HPDE6-E6E7 (cell line): ENCODE results near the gene SYDE2.
A peak's percentile ranks its signal among the peaks of the same experiment; 100 is the strongest.

ENCODE experiments used
- DNase-seq: peaks from one replicate; pipeline ENCODE4 v3.0.0; 2011; ENCODE audit warnings: missing footprints; ENCODE audit errors: extremely low spot score

Gene SYDE2

GRCh38 chr1:85128316-85128715, 72.5 kb downstream of the SYDE2 start:
- no peak for DNase-seq

- no peak for DNase-seq
These were observed 74.9 kb downstream of the SYDE2 start for GRCh38 chr1:85125891-85126290.

- no peak for DNase-seq
These were observed 76.7 kb downstream of the SYDE2 start for GRCh38 chr1:85124091-85124490.

GRCh38 chr1:85122169-85122568, 78.6 kb downstream of the SYDE2 start:
- DNase-seq: no peak

DNA sequence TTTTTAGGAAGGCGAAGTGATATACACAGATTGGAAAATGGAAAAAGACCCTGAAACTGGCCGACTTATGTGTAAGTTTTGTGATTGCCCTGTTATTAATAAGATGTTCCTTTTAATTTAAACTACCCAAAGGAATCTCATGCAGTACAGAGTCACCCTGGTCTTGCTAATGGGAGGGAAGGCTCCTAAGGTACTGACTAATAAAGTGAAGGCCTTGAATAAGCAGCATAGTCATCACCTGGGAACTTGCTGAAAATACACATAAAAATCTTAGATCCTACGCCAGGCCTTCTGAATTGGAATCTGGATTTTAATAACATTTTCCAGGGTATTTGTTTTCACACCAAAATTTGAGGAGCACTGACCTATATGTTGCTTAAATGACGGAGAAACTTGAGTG, 79.1 kb downstream of the SYDE2 start:
- DNase-seq: no peak

DNA sequence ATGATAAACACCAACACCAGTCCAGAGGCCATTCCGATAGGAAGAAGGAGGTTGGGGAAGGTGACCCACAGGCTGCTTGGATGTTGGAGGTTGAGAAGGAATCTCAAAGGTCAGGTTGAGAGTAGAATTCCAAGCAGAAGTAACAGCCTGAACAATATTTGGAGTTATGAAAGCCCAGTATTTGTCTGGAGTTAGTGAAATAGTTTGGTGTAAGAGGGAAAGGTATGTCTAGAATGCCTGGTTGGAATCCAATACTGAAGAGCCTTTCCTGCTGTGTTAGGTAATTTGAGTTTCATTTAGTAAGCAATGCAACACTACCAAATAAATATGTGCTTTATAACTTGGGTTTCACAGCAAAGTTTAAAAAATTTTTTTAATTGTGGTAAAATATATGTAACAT, 82.1 kb downstream of the SYDE2 start:
- DNase-seq: no peak

- no peak for DNase-seq
These were observed 84.0 kb downstream of the SYDE2 start for GRCh38 chr1:85116856-85117255.

DNA sequence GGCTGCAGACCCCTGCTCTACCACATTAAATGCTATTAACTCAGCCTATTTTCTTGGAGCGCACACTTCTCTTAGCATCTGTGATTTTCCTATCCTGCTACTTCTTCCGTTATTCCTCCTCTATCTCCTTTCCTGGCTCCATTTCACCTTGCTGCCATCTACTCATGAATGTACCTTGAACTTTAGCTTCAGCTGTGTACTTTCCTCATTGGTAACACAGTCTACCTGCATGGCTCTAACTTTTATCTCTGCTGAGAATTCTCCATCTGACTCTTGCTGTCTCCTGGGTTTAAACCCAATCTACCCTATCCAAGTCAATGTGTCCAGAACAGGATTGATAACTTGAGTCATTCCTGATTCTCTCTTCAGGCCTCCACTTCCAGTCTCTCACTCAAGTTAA, 84.9 kb downstream of the SYDE2 start:
- no peak for DNase-seq

DNA sequence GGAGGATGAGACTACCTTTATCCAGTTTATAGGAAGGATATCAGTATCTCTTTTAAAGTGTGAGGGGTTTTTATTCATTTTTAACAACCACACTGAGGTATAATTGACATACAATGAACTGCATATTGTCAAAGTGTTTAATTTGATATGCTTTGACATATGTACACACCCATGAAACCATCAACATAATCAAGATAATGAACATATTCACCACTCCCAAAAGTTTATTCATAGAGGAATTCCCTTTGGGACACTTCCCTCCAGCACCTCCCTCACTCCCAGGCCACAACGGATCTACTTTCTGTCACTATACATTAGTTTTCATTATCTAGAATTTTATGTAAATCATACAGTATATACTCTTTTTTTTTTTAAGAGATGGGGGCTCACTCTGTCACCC, 89.1 kb downstream of the SYDE2 start:
- DNase-seq: no peak

DNA sequence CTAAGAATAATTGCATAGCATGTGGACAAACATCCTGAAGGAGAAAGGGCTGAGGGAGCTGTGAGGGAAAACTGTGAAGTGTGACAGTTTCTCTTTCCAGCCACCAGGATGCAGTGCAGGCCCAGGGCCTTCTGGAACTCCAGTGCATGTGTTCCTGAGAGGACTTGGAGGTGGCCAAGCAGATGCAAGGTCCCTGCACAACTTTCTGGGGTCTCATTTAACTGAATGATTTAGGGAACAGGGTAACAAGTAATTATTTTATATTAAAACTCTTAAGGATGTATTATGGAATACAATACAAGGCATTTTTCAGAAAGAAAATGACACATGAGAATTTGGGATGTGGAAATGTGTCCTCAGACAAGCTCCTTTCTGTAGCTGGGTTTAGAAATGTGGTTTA, 91.3 kb downstream of the SYDE2 start:
- peak; percentile 55 for DNase-seq
